Stimulated activated CD4-positive, alpha-beta T cell treated with anti-CD3 and anti-CD28 coated beads, Interleukin-15, amount 100 ng/mL, for 24 hours (primary cell): ENCODE measurements around the gene GRK6.

ENCODE experiments used
- DNase-seq: peaks from one replicate; pipeline ENCODE4 v3.0.0-alpha.2; 2020

GRK6 gene

GRCh38 chr5:177426566-177427210 lies at the start of gene GRK6:
GRK6 (plus strand) TSS chr5:177426676; CDS start chr5:177426846, 170 bp downstream.
- peak; percentile 79 for DNase-seq

- DNase-seq: no peak
Measured at GRCh38 chr5:177377851-177378776, 48.4 kb upstream of the GRK6 start.

GRCh38 chr5:177378884-177379883 lies 47.3 kb upstream of the GRK6 start:
- peak; percentile 53 for DNase-seq

GRCh38 chr5:177380805-177381126 lies 45.7 kb upstream of the GRK6 start:
- no peak for DNase-seq

- peak; percentile 45 for DNase-seq
Measured at GRCh38 chr5:177382423-177383029, 44.0 kb upstream of the GRK6 start.

- DNase-seq: no peak
Measured at GRCh38 chr5:177383181-177383580, 43.3 kb upstream of the GRK6 start.

GRCh38 chr5:177384134-177384533 lies 42.3 kb upstream of the GRK6 start, which contains the start of gene SLC34A1:
SLC34A1 (plus strand) TSS chr5:177384434; CDS start chr5:177385742, 1,308 bp downstream.
- DNase-seq: no peak

- no peak for DNase-seq
Measured at GRCh38 chr5:177385720-177386119, 40.8 kb upstream of the GRK6 start.

GRCh38 chr5:177386542-177386941 lies 39.9 kb upstream of the GRK6 start:
- DNase-seq: no peak

- DNase-seq: no peak
Measured at GRCh38 chr5:177387405-177387804, 39.1 kb upstream of the GRK6 start.

- DNase-seq: no peak
Measured at GRCh38 chr5:177388521-177389052, 37.9 kb upstream of the GRK6 start.

- peak; percentile 62 for DNase-seq
Measured at GRCh38 chr5:177389241-177390169, 37.0 kb upstream of the GRK6 start.

GRCh38 chr5:177390363-177391300 lies 35.8 kb upstream of the GRK6 start:
- DNase-seq: peak; percentile 92

GRCh38 chr5:177392765-177393164 lies 33.7 kb upstream of the GRK6 start:
- no peak for DNase-seq

GRCh38 chr5:177393206-177393765 lies 33.2 kb upstream of the GRK6 start:
- DNase-seq: no peak

- DNase-seq: no peak
Measured at GRCh38 chr5:177393990-177394389, 32.5 kb upstream of the GRK6 start.

GRCh38 chr5:177396078-177396477 lies 30.4 kb upstream of the GRK6 start:
- DNase-seq: no peak

GRCh38 chr5:177396807-177397206 lies 29.7 kb upstream of the GRK6 start:
- no peak for DNase-seq

- DNase-seq: no peak
Measured at GRCh38 chr5:177397875-177398390, 28.5 kb upstream of the GRK6 start.
